HG03520 (cell line): ENCODE results near the gene CATSPER1.
"Not testable (repeated sequence)": the region's sequence is repeated elsewhere in the genome, so short reads cannot be mapped to it uniquely, and the experiment has no call there.

Experiments
- ATAC-seq: cut with Tn5 transposase; IDR thresholded peaks from one replicate; pipeline ENCODE4 v1.9.1; 2021; ENCODE audit warnings: mild to moderate bottlenecking, moderate library complexity; ENCODE audit not compliant: unreplicated experiment

CATSPER1 gene

DNA sequence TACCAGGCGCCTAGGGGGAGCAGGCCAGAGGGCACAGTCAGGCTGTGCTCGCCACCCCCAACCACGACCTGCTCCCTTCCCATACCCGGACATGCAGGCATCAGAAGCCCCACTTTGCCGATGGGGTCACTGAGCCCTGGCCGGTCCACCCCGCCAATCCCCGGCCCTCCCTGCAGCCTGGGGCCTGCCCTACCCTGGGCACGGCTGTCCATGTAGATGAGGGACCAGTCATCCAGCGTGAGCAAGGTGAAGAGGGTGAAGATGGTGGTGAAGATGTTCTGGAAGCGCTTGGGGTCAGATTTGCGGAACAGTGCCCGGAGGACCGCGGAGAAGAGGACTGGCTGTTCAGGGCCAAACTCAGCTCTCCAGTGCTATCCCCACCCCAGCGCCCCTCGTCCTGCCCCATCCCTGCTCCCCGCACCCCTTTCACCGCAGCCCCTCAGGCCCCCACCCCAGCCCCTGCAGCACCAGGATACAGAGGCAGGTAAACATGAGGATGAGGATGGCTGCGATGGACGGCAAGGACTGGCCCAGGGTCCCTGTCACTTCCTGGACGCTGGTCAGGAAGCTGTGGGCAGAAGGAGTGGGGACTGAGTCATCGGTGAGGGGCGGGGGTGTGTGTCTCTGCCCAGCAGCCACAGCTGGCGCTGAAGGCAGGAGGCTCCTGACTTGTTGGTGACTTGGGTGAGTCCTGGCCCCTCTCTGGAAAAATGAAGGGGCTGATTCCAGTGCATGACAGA is 5.5 kb downstream of the CATSPER1 start:
- ATAC-seq: no peak

GRCh38 chr11:66020212-66020611 is 6.1 kb downstream of the CATSPER1 start:
- ATAC-seq: no peak

DNA sequence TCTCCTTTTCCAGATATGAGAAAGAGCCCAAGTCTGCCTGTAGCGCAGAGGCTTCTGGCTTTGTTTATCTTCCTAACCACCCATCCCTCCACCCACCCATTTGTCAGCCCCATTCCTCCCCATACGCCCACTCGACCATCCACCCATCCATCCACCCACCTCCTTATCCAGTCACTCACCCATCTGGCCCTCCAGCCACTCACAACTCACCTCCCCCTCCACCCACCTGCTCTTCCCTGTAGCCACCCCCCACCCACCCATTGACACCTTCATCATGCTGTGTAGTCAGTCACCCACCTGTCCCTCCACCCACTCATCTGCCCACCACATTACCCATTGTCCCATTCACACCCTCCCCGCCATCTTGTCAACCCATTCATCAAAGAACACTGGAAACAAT is 9.0 kb downstream of the CATSPER1 start:
- no peak for ATAC-seq

- ATAC-seq: no peak
Observed at GRCh38 chr11:66016793-66017177, 9.5 kb downstream of the CATSPER1 start.

DNA sequence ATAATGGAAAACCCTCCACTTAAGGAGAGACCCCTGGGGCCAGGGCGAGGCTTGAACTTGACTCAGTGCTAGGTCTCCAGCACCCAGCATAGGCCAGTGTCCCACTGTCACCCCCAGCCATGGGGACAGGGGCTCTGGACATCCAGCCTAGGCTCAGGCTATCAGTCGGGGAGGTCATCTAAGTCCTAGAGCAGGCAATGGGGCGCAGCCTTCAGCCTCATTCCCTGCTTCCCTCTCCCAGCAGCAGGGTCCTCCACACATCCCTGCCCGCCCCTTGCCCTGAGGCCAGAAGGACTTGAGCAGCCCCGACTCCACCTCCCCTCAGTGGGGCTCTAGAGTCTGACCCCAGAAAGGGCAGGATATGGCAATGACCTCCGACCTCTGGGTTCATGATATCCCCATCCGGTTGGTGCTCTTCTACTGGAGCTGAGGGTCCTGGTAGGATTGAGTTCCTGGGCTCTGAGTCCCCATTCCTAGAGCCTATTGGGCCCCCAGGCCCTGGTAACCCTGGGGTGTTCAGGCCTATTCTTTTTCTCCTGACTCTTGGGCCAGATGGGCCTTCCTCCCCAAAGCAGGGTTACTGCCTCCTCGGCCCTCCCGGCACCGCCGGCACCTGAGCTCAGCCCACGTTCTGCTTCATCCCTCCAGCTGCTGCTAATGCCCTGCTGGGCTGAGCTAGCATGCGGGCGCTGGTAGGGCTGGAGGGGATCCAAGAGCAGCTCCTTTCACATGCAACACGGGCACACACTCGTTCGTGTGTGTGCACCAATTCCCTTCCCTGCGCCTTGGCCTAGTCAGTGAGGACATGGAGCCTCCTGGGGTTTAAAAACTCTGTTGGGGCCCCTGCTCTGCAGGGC is 10.1 kb downstream of the CATSPER1 start:
- no peak for ATAC-seq

GRCh38 chr11:66015454-66015881 is 10.8 kb downstream of the CATSPER1 start:
- ATAC-seq: no peak

GRCh38 chr11:66014804-66015453 is 11.3 kb downstream of the CATSPER1 start:
- no peak for ATAC-seq

- no peak for ATAC-seq
Observed at GRCh38 chr11:66013762-66014100, 12.5 kb downstream of the CATSPER1 start.

DNA sequence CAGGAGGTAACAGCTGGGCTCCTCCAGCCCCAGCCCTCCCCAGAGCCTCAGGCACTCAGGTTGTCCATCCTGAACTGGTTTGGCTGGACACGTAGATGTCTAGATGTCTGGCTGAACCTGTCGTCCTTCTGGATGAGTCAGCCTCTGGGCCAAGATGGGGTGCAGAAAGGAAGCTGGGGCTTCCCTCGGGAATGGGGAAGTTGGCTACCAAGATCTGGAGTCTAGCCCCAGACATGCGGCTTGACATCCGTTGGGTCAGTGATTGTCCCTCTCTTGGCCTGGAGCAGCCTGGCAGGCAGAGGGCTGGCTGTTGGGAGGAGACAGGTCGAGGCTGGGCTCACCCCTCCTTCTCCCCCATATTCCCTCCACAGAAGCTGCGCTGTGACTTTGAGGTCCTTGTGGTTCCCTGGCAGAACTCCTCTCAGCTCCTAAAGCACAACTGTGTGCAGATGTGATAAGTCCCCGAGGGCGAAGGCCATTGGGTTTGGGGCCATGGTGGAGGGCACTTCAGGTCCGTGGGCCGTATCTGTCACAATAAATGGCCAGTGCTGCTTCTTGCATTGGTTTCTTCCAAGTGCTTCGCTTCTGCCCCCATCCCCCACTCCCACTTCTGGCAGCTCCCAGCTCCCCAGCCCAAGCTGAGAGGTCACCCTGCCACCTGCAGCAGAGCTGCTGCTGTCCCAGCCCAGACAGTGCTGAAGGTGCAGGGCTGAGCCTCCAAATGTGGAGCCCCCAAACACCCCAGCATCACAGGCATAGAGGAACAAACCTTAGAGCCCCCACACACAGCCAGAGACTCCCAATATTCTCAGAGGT is 13.1 kb downstream of the CATSPER1 start:
- no peak for ATAC-seq

DNA sequence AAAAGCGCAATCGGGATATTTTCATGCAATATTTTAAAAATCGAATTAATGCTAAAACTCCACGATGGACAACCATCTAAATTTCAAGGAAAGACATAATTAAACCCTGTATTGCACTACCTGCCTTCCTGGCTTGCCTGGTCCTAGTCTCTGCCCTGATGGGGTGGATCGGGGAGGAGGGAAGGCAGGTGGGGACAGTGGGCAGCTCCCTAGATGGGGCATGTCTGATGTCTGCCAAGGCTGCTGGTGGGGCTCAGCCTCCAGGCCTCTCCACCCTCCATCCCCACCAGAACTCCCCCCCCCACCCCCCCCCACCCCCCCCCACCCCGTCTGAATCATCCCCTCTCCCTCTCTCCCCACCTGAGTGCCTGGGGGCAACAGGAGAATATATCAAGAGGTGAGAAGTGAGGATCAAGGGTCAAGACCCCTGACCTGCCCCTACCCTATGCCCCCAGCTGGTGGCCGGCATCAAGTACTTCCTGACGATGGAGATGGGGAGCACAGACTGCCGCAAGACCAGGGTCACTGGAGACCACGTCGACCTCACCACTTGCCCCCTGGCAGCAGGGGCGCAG is 13.8 kb downstream of the CATSPER1 start:
- no peak for ATAC-seq

DNA sequence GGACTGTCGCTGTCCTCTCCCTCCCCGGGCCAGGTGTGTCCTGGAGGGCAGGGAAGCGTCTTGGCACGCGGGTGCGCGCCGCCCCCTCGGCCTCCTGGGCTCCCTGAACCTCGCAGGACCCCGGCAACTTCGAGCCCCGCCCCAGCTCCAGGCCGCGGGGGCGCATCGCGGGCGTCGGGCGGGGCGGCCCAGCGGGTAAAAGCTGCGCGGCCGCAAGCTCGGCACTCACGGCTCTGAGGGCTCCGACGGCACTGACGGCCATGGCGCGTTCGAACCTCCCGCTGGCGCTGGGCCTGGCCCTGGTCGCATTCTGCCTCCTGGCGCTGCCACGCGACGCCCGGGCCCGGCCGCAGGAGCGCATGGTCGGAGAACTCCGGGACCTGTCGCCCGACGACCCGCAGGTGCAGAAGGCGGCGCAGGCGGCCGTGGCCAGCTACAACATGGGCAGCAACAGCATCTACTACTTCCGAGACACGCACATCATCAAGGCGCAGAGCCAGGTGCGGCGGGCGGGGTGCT is 14.4 kb downstream of the CATSPER1 start, which contains the start of gene CST6:
Gene CST6 (plus strand): TSS at position 224 of the 519 bp plus-strand sequence. CDS start 37 bp downstream, at position 261.
- no peak for ATAC-seq

DNA sequence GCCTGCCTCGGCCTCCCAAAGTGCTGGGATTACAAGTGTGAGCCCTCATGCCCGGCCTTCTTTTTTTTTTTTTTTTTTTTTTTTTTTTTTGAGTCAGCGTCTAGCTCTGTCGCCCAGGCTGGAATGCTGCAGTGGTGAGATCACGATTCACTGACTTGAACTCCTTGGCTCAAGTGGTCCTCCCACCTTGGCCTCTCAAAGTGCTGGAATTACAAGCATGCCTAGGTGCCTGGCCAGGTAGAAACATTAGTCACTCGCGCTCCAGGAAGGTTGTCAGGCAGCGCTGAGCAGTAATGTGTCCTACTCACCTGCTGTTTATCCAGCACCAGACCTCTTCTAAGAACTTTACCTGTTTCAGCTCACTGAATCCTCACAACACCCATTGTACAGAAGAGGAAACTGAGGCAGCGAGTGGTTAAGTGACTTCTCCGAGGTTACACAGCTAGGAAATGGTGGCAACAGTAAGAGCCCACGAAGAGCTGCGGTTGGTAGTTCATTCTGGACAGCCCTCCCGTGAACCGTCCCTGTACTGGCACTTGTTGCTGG is 15.0 kb downstream of the CATSPER1 start:
- ATAC-seq: no peak

- ATAC-seq: not testable (repeated sequence)
Observed at GRCh38 chr11:66010036-66010435, 16.2 kb downstream of the CATSPER1 start.

DNA sequence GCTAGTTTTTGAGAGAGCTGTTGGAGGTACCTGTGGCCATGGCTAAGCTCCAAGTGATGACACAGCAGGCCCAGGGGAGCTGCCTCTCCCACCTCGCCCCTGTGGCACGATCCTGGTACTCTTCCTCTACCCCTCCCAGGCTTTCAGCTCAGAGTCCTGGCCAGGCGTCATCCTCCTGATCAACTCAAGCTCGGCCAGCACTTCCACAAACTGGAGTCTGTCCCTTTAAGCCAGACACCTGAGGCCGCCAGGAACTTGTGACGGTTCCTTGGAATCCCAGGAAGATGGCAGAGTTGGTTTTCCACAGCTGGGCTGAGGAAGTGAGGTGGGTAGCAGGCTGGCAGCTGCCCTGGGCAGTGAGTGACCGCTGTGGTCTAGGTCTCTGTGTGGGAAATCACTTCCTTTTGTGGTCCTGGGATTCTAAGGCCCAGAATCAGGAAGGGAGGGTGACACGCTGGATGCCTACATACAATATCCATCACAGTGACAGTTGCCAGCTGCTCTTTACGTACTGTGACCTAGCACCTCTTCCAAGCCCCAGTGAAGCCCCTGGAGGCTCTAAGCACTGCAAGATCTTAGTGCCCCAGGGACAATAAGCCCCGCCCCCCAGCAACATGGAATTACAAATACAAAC is 17.7 kb downstream of the CATSPER1 start:
- no peak for ATAC-seq

- ATAC-seq: no peak
Observed at GRCh38 chr11:66008095-66008467, 18.2 kb downstream of the CATSPER1 start.

- ATAC-seq: no peak
Observed at GRCh38 chr11:66007201-66007634, 19.1 kb downstream of the CATSPER1 start.

GRCh38 chr11:66006891-66007176 is 19.4 kb downstream of the CATSPER1 start:
- no peak for ATAC-seq

- no peak for ATAC-seq
Observed at GRCh38 chr11:66006134-66006890, 20.0 kb downstream of the CATSPER1 start.

DNA sequence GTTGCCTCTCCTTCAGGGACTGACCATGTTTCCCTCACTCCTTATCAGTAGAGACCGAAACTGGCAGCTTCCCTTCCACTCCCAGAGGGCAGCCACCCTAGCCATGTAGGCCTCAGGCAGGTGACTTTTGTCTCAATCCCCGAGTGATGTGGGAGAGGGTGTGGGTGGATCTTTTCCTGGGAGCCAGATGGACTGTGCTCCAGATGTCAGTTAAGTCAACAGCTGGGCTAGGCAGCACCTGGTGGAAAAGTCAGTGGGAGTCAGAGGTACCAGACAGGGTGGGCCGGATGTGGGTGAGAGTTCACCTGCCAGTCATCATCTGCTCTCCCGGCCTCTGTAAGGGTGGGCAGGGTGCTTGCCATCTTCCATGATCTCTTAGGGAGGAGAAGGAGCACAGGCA is 22.1 kb downstream of the CATSPER1 start:
- no peak for ATAC-seq
